Neural cell (in vitro differentiated cells): ENCODE measurements around the gene ZFP62. TPM values are rescaled to one million over a fixed set of nuclear protein-coding genes. Genes with fewer than 3 reads are reported as not detected.

Experiments
- H2AFZ ChIP-seq: fragments of 200-600, 300-800 bp; sonication (generic), shearing (Covaris generic); 2 replicates; pipeline ENCODE4 v1.6.0; 2014; ENCODE audit warnings: low read depth, mild to moderate bottlenecking, antibody characterized with exemption, low read length, moderate library complexity
- H3F3A ChIP-seq: fragments of 200-600 bp; shearing (Covaris generic); 2 replicates; pipeline ENCODE4 v1.6.1; 2016; ENCODE audit warnings: mild to moderate bottlenecking, moderate library complexity, mixed read lengths, antibody characterized with exemption, low read length; ENCODE audit not compliant: insufficient read depth, poor library complexity, severe bottlenecking
- H3K27ac ChIP-seq: fragments of 200-600, 300-800 bp; sonication (generic), shearing (Covaris generic); 2 replicates; pipeline ENCODE4 v1.5.1; 2014; ENCODE audit warnings: mild to moderate bottlenecking, low read length, moderate library complexity
- H3K27me3 ChIP-seq: fragments of 300-800, 200-600 bp; sonication (generic), shearing (Covaris generic); 2 replicates; pipeline ENCODE4 v1.6.0; 2014; ENCODE audit warnings: mild to moderate bottlenecking, low read depth, low read length, moderate library complexity; ENCODE audit not compliant: insufficient read depth
- H3K36me3 ChIP-seq: fragments of 300-800, 200-600 bp; sonication (generic), shearing (Covaris generic); 2 replicates; pipeline ENCODE4 v1.5.1; 2014; ENCODE audit warnings: mild to moderate bottlenecking, antibody characterized with exemption, low read length, moderate library complexity; ENCODE audit not compliant: insufficient read depth
- H3K4me2 ChIP-seq: fragments of 300-800, 200-600 bp; sonication (generic), shearing (Covaris generic); 2 replicates; pipeline ENCODE4 v1.6.0; 2014; ENCODE audit warnings: mild to moderate bottlenecking, low read length
- H3K4me3 ChIP-seq: fragments of 300-800, 200-600 bp; sonication (generic), shearing (Covaris generic); 2 replicates; pipeline ENCODE4 v1.5.1; 2014; ENCODE audit warnings: mild to moderate bottlenecking, low read length, moderate library complexity
- H3K79me2 ChIP-seq: fragments of 200-600 bp; shearing (Covaris generic); replicated peaks from 2 replicates; pipeline ENCODE4 v1.6.0; 2014; ENCODE audit warnings: mild to moderate bottlenecking, low read length, moderate library complexity; ENCODE audit not compliant: insufficient read depth
- H3K9ac ChIP-seq: fragments of 300-800, 200-600 bp; sonication (generic), shearing (Covaris generic); 2 replicates; pipeline ENCODE4 v1.6.1; 2016; ENCODE audit warnings: mild to moderate bottlenecking, low read length, mixed read lengths
- H3K9me2 ChIP-seq: fragments of 200-600 bp; shearing (Covaris generic); 2 replicates; pipeline ENCODE4 v1.6.1; 2016; ENCODE audit warnings: mild to moderate bottlenecking, low read length, mixed read lengths; ENCODE audit not compliant: insufficient read depth
- H3K9me3 ChIP-seq: fragments of 200-600, 300-800 bp; sonication (generic), shearing (Covaris generic); 2 replicates; pipeline ENCODE4 v1.6.1; 2016; ENCODE audit warnings: mild to moderate bottlenecking, mixed run types, low read length, moderate library complexity, mixed read lengths
- H4K20me1 ChIP-seq: fragments of 200-600 bp; shearing (Covaris generic); 2 replicates; pipeline ENCODE4 v1.6.1; 2016; ENCODE audit warnings: mild to moderate bottlenecking, mixed run types; ENCODE audit not compliant: insufficient read depth
- EP300 ChIP-seq: fragments of 450-650 bp; conservative IDR thresholded peaks from 2 replicates; pipeline ENCODE4 v1.6.1; 2014; ENCODE audit warnings: antibody characterized with exemption, mild to moderate bottlenecking, moderate library complexity; ENCODE audit not compliant: poor library complexity, severe bottlenecking
- EZH2 ChIP-seq: fragments of 200-600, 300-800 bp; shearing (Covaris generic), sonication (generic); IDR thresholded peaks from 2 replicates; pipeline ENCODE4 v1.6.1; 2014; ENCODE audit warnings: antibody characterized with exemption, low read length, borderline replicate concordance, mild to moderate bottlenecking; ENCODE audit not compliant: insufficient read depth, poor library complexity, severe bottlenecking
- MXI1 ChIP-seq: fragments of 450-650 bp; conservative IDR thresholded peaks from 2 replicates; pipeline ENCODE4 v1.6.1; 2014; ENCODE audit warnings: antibody characterized with exemption, mild to moderate bottlenecking; ENCODE audit not compliant: poor library complexity, severe bottlenecking
- POLR2AphosphoS5 ChIP-seq: IDR thresholded peaks from 2 replicates; pipeline ENCODE4 v1.6.1; 2012
- RAD21 ChIP-seq: fragments of 450-650 bp; conservative IDR thresholded peaks from 2 replicates; pipeline ENCODE4 v1.6.1; 2014; ENCODE audit warnings: antibody characterized with exemption, mild to moderate bottlenecking, moderate library complexity
- SMC3 ChIP-seq: fragments of 450-650 bp; conservative IDR thresholded peaks from 2 replicates; pipeline ENCODE4 v1.6.1; 2014; ENCODE audit warnings: antibody characterized with exemption, mild to moderate bottlenecking, moderate library complexity; ENCODE audit not compliant: poor library complexity
- TAF1 ChIP-seq: IDR thresholded peaks from 2 replicates; pipeline ENCODE4 v1.6.1; 2012; ENCODE audit warnings: low read depth
- polyA plus RNA-seq: library from polyadenylated mRNA; depleted of rRNA; stranded (reverse); fragments of >200 nt; gene quantifications from 2 replicates; pipeline ENCODE4 v1.2.3, GENCODE V29; 2014
- TF ChIP-seq, protein P1 (sequence below): IDR thresholded peaks from 2 replicates; pipeline ENCODE4 v1.6.1; 2012; ENCODE audit warnings: borderline replicate concordance
- TF ChIP-seq, protein P2 (sequence below): fragments of 450-650 bp; IDR thresholded peaks from 2 replicates; pipeline ENCODE4 v1.5.1; 2014; ENCODE audit warnings: antibody characterized with exemption, mild to moderate bottlenecking, moderate library complexity; ENCODE audit not compliant: poor library complexity, severe bottlenecking

Gene ZFP62
- polyA plus RNA-seq, 1 donor from 2014 or later = 69.1 TPM

DNA sequence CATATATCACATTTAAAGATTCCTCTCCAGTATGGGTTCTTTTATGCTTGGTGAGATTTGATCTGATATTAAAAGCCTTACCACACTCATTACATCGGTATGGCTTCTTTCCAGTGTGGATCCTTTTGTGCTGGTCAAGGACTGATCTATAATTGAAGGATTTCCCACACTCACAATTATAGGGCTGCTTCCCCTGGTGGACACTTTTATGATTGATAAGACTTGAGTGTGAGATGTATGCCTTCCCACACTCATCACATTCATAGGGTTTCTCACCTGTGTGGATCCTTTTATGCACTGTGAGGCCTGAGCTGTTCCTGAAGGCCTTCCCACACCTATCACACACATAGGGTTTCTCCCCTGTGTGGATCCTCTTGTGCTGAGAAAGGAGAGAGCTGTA, 12.2 kb downstream of the ZFP62 start:
- H3K9me2 ChIP-seq = no peaks in the 10 kb centered on the region
- no peak overlapping the region for H3K4me2 ChIP-seq
- no peak overlapping the region for H2AFZ ChIP-seq
- no peaks in the 10 kb centered on the region for H3F3A ChIP-seq
- H3K4me3 ChIP-seq = no peak overlapping the region
- H3K27ac ChIP-seq = no peak overlapping the region
- H3K27me3 ChIP-seq = no peaks in the 10 kb centered on the region
- no peaks in the 10 kb centered on the region for H4K20me1 ChIP-seq
- TF ChIP-seq, protein P1, sequence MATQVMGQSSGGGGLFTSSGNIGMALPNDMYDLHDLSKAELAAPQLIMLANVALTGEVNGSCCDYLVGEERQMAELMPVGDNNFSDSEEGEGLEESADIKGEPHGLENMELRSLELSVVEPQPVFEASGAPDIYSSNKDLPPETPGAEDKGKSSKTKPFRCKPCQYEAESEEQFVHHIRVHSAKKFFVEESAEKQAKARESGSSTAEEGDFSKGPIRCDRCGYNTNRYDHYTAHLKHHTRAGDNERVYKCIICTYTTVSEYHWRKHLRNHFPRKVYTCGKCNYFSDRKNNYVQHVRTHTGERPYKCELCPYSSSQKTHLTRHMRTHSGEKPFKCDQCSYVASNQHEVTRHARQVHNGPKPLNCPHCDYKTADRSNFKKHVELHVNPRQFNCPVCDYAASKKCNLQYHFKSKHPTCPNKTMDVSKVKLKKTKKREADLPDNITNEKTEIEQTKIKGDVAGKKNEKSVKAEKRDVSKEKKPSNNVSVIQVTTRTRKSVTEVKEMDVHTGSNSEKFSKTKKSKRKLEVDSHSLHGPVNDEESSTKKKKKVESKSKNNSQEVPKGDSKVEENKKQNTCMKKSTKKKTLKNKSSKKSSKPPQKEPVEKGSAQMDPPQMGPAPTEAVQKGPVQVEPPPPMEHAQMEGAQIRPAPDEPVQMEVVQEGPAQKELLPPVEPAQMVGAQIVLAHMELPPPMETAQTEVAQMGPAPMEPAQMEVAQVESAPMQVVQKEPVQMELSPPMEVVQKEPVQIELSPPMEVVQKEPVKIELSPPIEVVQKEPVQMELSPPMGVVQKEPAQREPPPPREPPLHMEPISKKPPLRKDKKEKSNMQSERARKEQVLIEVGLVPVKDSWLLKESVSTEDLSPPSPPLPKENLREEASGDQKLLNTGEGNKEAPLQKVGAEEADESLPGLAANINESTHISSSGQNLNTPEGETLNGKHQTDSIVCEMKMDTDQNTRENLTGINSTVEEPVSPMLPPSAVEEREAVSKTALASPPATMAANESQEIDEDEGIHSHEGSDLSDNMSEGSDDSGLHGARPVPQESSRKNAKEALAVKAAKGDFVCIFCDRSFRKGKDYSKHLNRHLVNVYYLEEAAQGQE = no peak
- TF ChIP-seq TAF1 = no peak
- peaks cover 11% of the 10 kb centered on the region for H3K9me3 ChIP-seq
- no peaks in the 10 kb centered on the region for H3K79me2 ChIP-seq
- no peak overlapping the region for H3K9ac ChIP-seq
- H3K36me3 ChIP-seq = peaks cover 42% of the 10 kb centered on the region

DNA sequence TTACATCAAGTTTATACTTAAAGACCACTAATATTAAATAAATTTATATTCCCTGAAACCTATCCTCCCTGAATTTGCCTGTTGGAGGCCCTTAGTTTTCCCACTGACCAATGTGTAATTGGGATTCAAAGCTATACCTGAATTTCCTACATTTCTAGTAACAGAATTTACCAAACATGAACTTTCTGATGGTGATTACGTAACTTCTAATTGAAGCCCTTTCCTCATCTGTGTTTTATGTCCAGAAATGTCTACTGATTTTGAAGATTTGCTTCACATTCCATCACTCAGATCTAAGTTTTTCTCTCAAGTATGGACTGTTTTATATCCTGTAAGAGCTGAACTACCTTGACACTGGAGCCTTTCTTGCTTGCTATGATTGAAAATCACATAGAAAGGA, 12.8 kb downstream of the ZFP62 start:
- H3K9me2 ChIP-seq = no peaks in the 10 kb centered on the region
- H3K9ac ChIP-seq = no peak overlapping the region
- TF ChIP-seq RAD21 = no peak
- no peak for TF ChIP-seq SMC3
- TF ChIP-seq TAF1 = no peak
- TF ChIP-seq, protein P1 = no peak
- no peak for TF ChIP-seq MXI1
- no peak for TF ChIP-seq POLR2AphosphoS5
- no peak for TF ChIP-seq EP300
- no peak for TF ChIP-seq EZH2
- TF ChIP-seq, protein P2, sequence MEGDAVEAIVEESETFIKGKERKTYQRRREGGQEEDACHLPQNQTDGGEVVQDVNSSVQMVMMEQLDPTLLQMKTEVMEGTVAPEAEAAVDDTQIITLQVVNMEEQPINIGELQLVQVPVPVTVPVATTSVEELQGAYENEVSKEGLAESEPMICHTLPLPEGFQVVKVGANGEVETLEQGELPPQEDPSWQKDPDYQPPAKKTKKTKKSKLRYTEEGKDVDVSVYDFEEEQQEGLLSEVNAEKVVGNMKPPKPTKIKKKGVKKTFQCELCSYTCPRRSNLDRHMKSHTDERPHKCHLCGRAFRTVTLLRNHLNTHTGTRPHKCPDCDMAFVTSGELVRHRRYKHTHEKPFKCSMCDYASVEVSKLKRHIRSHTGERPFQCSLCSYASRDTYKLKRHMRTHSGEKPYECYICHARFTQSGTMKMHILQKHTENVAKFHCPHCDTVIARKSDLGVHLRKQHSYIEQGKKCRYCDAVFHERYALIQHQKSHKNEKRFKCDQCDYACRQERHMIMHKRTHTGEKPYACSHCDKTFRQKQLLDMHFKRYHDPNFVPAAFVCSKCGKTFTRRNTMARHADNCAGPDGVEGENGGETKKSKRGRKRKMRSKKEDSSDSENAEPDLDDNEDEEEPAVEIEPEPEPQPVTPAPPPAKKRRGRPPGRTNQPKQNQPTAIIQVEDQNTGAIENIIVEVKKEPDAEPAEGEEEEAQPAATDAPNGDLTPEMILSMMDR = no peak
- no peaks in the 10 kb centered on the region for H4K20me1 ChIP-seq
- H3K27ac ChIP-seq = no peak overlapping the region
- H3K27me3 ChIP-seq = no peaks in the 10 kb centered on the region
- no peaks in the 10 kb centered on the region for H3K79me2 ChIP-seq
- no peaks in the 10 kb centered on the region for H3F3A ChIP-seq
- H2AFZ ChIP-seq = no peak overlapping the region
- H3K36me3 ChIP-seq = peaks cover 42% of the 10 kb centered on the region
- no peak overlapping the region for H3K4me2 ChIP-seq
- H3K4me3 ChIP-seq = no peak overlapping the region
- peaks cover 11% of the 10 kb centered on the region for H3K9me3 ChIP-seq
